ENCODE data around the gene DENND1A.

DENND1A gene

DNA sequence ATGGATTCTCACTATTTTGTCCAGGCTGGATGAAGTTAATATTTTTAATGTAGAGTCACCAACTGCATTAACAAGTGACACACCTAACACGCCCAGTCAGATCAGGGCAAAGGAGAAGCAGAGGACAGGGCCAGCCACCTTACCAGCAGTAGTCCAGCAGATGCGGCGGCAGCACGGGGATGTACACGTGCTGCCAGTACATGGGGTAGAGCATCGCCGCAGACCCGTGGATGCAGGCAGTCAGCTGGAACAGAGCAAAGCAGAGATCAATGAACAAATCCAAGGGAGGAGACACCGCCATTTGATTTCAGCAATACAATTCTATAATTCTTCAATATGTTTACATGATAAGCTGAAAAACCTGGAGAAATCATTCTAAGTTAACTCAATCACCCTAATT is 299.7 kb downstream of the DENND1A start:
- no peak overlapping the region for H3K9ac ChIP-seq (ENCODE audit: insufficient read length)
- no peak for TF ChIP-seq EZH2 (IDR thresholded peaks at IDR 0.05)
- TF ChIP-seq FOXP2 (optimal IDR thresholded peaks at IDR 0.05; ENCODE audit: control extremely low read depth, extremely low read length, insufficient read depth) = no peak
- no peak for TF ChIP-seq POLR2AphosphoS5 (IDR thresholded peaks at IDR 0.05; ENCODE audit: borderline replicate concordance, low read depth, low read length)
- no peak for DNase-seq (ENCODE audit: low read depth, low spot score)
- H3K9me3 ChIP-seq (ENCODE audit: low read depth, low read length) = no peaks in the 10 kb centered on the region
- H3K27ac ChIP-seq = no peak overlapping the region
- no peak overlapping the region for H3K4me3 ChIP-seq
- no peaks in the 10 kb centered on the region for H3K36me3 ChIP-seq (ENCODE audit: insufficient read depth, low read length)

- no peaks in the 10 kb centered on the region for H3K36me3 ChIP-seq (ENCODE audit: insufficient read depth, low read length)
- no peak overlapping the region for H3K27ac ChIP-seq
- H3K9me3 ChIP-seq (ENCODE audit: low read depth, low read length) = no peaks in the 10 kb centered on the region
- no peak for DNase-seq (ENCODE audit: low read depth, low spot score)
- TF ChIP-seq FOXP2 (optimal IDR thresholded peaks at IDR 0.05; ENCODE audit: control extremely low read depth, extremely low read length, insufficient read depth) (no peak), POLR2AphosphoS5 (IDR thresholded peaks at IDR 0.05; ENCODE audit: borderline replicate concordance, low read depth, low read length) (no peak), EZH2 (IDR thresholded peaks at IDR 0.05) (no peak)
- H3K4me3 ChIP-seq = no peak overlapping the region
- H3K9ac ChIP-seq (ENCODE audit: insufficient read length) = no peak overlapping the region
These were observed 300.4 kb downstream of the DENND1A start for GRCh38 chr9:123629531-123629930.

DNA sequence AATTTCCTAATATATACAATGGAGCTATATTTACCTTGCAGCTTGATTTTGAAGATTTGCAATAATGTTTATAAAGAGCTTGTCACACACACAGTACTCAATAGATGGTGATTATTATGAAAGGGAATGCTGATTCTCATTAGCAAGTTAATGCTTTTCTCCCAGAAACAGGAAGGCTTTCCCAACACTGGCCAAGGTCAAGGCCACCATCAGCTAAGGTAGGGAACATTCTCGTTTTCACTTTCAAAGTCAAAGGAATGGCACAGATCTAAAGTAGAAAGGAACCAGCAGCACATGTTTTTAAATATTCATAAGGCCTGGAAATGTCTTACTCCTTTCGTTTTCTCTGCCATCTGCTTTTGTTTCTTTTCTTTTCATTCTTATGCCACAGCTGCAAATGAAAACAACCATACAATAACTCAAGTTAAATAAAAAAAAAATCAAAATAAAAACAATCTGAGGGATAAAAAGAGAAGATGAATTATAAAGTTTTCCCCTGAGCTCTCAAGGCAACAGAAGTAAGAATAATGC is 307.1 kb downstream of the DENND1A start:
- H3K27ac ChIP-seq = no peak overlapping the region
- H3K9me3 ChIP-seq (ENCODE audit: low read depth, low read length) = no peaks in the 10 kb centered on the region
- TF ChIP-seq FOXP2 (optimal IDR thresholded peaks at IDR 0.05; ENCODE audit: control extremely low read depth, extremely low read length, insufficient read depth) (no peak), POLR2AphosphoS5 (IDR thresholded peaks at IDR 0.05; ENCODE audit: borderline replicate concordance, low read depth, low read length) (no peak), EZH2 (IDR thresholded peaks at IDR 0.05) (no peak)
- no peak overlapping the region for H3K4me3 ChIP-seq
- no peak for DNase-seq (ENCODE audit: low read depth, low spot score)
- H3K36me3 ChIP-seq (ENCODE audit: insufficient read depth, low read length) = no peaks in the 10 kb centered on the region
- no peak overlapping the region for H3K9ac ChIP-seq (ENCODE audit: insufficient read length)

GRCh38 chr9:123620239-123620638 is 309.7 kb downstream of the DENND1A start:
- H3K9me3 ChIP-seq (ENCODE audit: low read depth, low read length) = no peaks in the 10 kb centered on the region
- no peak overlapping the region for H3K9ac ChIP-seq (ENCODE audit: insufficient read length)
- H3K27ac ChIP-seq = no peak overlapping the region
- no peak overlapping the region for H3K4me3 ChIP-seq
- no peaks in the 10 kb centered on the region for H3K36me3 ChIP-seq (ENCODE audit: insufficient read depth, low read length)
- TF ChIP-seq POLR2AphosphoS5 (IDR thresholded peaks at IDR 0.05; ENCODE audit: borderline replicate concordance, low read depth, low read length) = no peak
- no peak for TF ChIP-seq EZH2 (IDR thresholded peaks at IDR 0.05)
- no peak for TF ChIP-seq FOXP2 (optimal IDR thresholded peaks at IDR 0.05; ENCODE audit: control extremely low read depth, extremely low read length, insufficient read depth)
- no peak for DNase-seq (ENCODE audit: low read depth, low spot score)

- no peak for DNase-seq (ENCODE audit: low read depth, low spot score)
- H3K36me3 ChIP-seq (ENCODE audit: insufficient read depth, low read length) = no peaks in the 10 kb centered on the region
- no peak overlapping the region for H3K9ac ChIP-seq (ENCODE audit: insufficient read length)
These were observed 311.8 kb downstream of the DENND1A start for GRCh38 chr9:123617952-123618678.

DNA sequence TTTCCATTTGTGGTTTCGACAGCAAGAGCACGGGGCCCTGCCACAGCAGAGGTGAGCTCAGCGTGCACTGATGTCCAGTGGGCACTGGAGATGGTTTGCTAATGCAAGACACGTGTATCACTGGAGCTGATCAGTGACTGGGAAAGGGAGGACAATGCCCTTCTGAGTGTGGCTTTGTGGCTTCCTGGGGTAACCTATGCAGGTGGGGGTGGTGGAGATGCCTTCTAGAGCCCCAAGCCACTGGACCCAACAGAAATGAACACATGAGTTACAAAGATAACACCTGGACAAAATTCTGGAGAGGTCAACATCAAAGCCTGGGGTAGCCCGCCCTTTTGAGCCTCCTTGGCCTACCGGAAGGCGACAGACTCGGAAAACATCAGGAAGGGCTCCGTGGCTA is 312.6 kb downstream of the DENND1A start:
- Histone ChIP-seq H3K9ac (ENCODE audit: insufficient read length) (no peak overlapping the region), H3K4me3 (no peak overlapping the region), H3K9me3 (ENCODE audit: low read depth, low read length) (no peaks in the 10 kb centered on the region), H3K36me3 (ENCODE audit: insufficient read depth, low read length) (no peaks in the 10 kb centered on the region), H3K27ac (no peak overlapping the region)
- TF ChIP-seq EZH2 (IDR thresholded peaks at IDR 0.05) = no peak
- TF ChIP-seq FOXP2 (optimal IDR thresholded peaks at IDR 0.05; ENCODE audit: control extremely low read depth, extremely low read length, insufficient read depth) = no peak
- no peak for TF ChIP-seq POLR2AphosphoS5 (IDR thresholded peaks at IDR 0.05; ENCODE audit: borderline replicate concordance, low read depth, low read length)
- no peak for DNase-seq (ENCODE audit: low read depth, low spot score)

More at GRCh38 chr9:123617952-123618678, 311.8 kb downstream of the DENND1A start:
- Histone ChIP-seq H3K9me3 (ENCODE audit: low read depth, low read length) (no peaks in the 10 kb centered on the region), H3K27ac (no peak overlapping the region), H3K4me3 (no peak overlapping the region)
- TF ChIP-seq POLR2AphosphoS5 (IDR thresholded peaks at IDR 0.05; ENCODE audit: borderline replicate concordance, low read depth, low read length) (no peak), EZH2 (IDR thresholded peaks at IDR 0.05) (no peak), FOXP2 (optimal IDR thresholded peaks at IDR 0.05; ENCODE audit: control extremely low read depth, extremely low read length, insufficient read depth) (no peak)

DNA sequence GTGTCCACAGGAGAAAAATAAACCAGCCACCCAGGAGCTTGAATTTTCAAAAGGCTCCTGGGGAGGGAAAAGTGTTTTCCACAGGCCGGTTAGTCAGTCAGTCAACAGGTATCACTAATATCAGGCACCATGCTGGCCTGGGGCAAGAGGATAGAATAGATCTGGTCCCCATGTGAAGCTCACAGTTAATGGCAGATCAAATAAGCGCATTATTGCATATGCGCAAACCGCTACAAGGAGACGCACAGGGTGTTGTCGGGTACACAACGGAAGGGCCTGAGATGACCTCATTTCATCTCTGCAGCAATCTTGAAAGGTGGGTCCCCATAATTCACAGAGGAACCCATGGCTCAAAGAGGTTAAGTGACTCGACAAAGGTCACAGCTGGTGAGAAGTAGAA is 313.2 kb downstream of the DENND1A start:
- no peak for DNase-seq (ENCODE audit: low read depth, low spot score)
- Histone ChIP-seq H3K36me3 (ENCODE audit: insufficient read depth, low read length) (no peaks in the 10 kb centered on the region), H3K4me3 (no peak overlapping the region), H3K9ac (ENCODE audit: insufficient read length) (no peak overlapping the region), H3K27ac (no peak overlapping the region), H3K9me3 (ENCODE audit: low read depth, low read length) (no peaks in the 10 kb centered on the region)
- TF ChIP-seq POLR2AphosphoS5 (IDR thresholded peaks at IDR 0.05; ENCODE audit: borderline replicate concordance, low read depth, low read length) (no peak), EZH2 (IDR thresholded peaks at IDR 0.05) (no peak)

DNA sequence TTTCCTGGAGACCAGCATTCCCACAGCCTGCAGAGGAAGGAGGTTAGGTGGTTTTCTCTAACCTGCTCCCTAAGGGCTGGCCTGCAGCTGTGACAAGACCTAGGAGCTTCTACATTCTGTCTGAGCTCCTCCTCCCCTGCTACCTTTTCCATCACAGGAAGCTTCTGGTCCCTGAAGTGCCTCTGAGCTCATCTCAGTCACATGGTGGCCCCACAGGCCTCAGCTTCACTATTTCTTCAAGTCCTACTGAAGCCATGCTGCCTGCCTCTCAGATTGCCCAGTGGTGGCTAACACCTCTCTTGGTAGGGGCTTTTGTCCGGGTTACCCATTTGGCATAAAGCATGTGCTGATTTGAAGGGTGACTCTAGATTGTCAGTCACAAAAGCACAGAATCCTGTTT is 314.5 kb downstream of the DENND1A start:
- H3K4me3 ChIP-seq = no peak overlapping the region
- no peaks in the 10 kb centered on the region for H3K9me3 ChIP-seq (ENCODE audit: low read depth, low read length)
- no peak for DNase-seq (ENCODE audit: low read depth, low spot score)
- H3K27ac ChIP-seq = no peak overlapping the region
- no peak overlapping the region for H3K9ac ChIP-seq (ENCODE audit: insufficient read length)
- no peak for TF ChIP-seq FOXP2 (optimal IDR thresholded peaks at IDR 0.05; ENCODE audit: control extremely low read depth, extremely low read length, insufficient read depth)
- TF ChIP-seq POLR2AphosphoS5 (IDR thresholded peaks at IDR 0.05; ENCODE audit: borderline replicate concordance, low read depth, low read length) = no peak
- no peak for TF ChIP-seq EZH2 (IDR thresholded peaks at IDR 0.05)
- no peaks in the 10 kb centered on the region for H3K36me3 ChIP-seq (ENCODE audit: insufficient read depth, low read length)
